Heart left ventricle (tissue), 16 donors: ENCODE measurements around the gene ITPR3. TPM values are rescaled to one million over a fixed set of nuclear protein-coding genes. Genes with fewer than 3 reads are reported as not detected.

Experiments
- ATAC-seq, 4 donors: fragments of 200-7000 bp; cut with Tn5 transposase; one replicate each; pipeline ENCODE4 v1.9.1; 2020 to 2022; ENCODE audit warnings: moderate library complexity in 4 of 4, mild to moderate bottlenecking in 3 of 4, moderate number of reproducible peaks in 1 of 4
- DNase-seq, 5 donors: peaks; one replicate each; pipeline ENCODE4 v3.0.0-alpha.2; 2020
- H3K27ac ChIP-seq, 12 donors: fragments of 200-600 bp; sonication (generic) in 4 of 12; one replicate each; pipeline versions ENCODE4 v1.5.0 to v1.8.0; 2016 to 2022; ENCODE audit warnings: mild to moderate bottlenecking in 2 of 12
- H3K27me3 ChIP-seq, 9 donors: fragments of 200-600 bp; sonication (generic) in 2 of 9; one replicate each; pipeline versions ENCODE4 v1.5.1 to v1.8.0; 2016 to 2022; ENCODE audit warnings: mild to moderate bottlenecking in 3 of 9
- H3K36me3 ChIP-seq, 9 donors: fragments of 200-600 bp; sonication (generic) in 2 of 9; one replicate each; pipeline versions ENCODE4 v1.5.0 to v1.8.0; 2018 to 2022; ENCODE audit warnings: mild to moderate bottlenecking in 2 of 9
- H3K4me1 ChIP-seq, 12 donors: fragments of 200-600 bp; sonication (generic) in 4 of 12; one replicate each; pipeline versions ENCODE4 v1.5.0 to v1.8.0; 2016 to 2022; ENCODE audit warnings: mild to moderate bottlenecking in 3 of 12
- H3K4me3 ChIP-seq, 12 donors: fragments of 200-600 bp; sonication (generic) in 4 of 12; one replicate each; pipeline versions ENCODE4 v1.5.0 to v1.8.0; 2017 to 2022; ENCODE audit warnings: mild to moderate bottlenecking in 9 of 12, moderate library complexity in 4 of 12
- H3K9me3 ChIP-seq, 12 donors: fragments of 200-600 bp; sonication (generic) in 4 of 12; one replicate each; pipeline versions ENCODE4 v1.5.0 to v1.8.0; 2016 to 2022; ENCODE audit warnings: mild to moderate bottlenecking in 1 of 12
- CTCF ChIP-seq, 12 donors: fragments of 200-600 bp; sonication (generic) in 4 of 12; IDR thresholded peaks; one replicate each; pipeline versions ENCODE4 v1.5.0 to v1.8.0; 2018 to 2022; ENCODE audit warnings: antibody characterized with exemption in 12 of 12, mild to moderate bottlenecking in 5 of 12
- POLR2A ChIP-seq, 2 donors: fragments of 450-650 bp; IDR thresholded peaks; one replicate each; pipeline ENCODE4 v1.6.1; 2017; ENCODE audit warnings: antibody characterized with exemption in 2 of 2, mild to moderate bottlenecking in 2 of 2, moderate library complexity in 2 of 2
- WGBS, 4 donors: extraction: QIAGEN DNeasy Blood & Tissue Kit in 2 of 4; methylation state at CpG; one replicate each; pipeline versions ENCODE4 v1.1.5 to v1.1.7; 2013 to 2018; 5-methylcytosine and 5-hydroxymethylcytosine counted together
- intact Hi-C, 10 donors: fragments of 100-400 bp; cut with DNase I; formaldehyde crosslinking; loops; one replicate each; pipeline versions ENCODE4 v1.11.1 to v1.14.2; 2022
- polyA plus RNA-seq, 2 donors: library from polyadenylated mRNA; stranded (reverse); fragments of 200-250 nt; gene quantifications; one replicate each; pipeline ENCODE4 v1.2.3, GENCODE V29; 2013
- total RNA-seq, 9 donors: library from RNA; depleted of rRNA in 2 of 9; stranded (reverse); fragments of >200 nt in 2 of 9; fragmentation: NEBNext Ultra II Directional in 3 of 9; extraction: Animal tissue kit (Norgen Biotek cat#: 25700) in 3 of 9; gene quantifications; one replicate each; pipeline versions ENCODE4 v1.1.0 to v1.2.4, GENCODE V29; 2016 to 2023
- donor health status: ischemic (EF 13 %, LVEDD 7.1; RV severe dilation, severe dysfunction).
- donor health status: healthy with polysubstance abuse.
- donor health status: DM: no; HTN: yes; CAD: no.
- donor health status: DM: no; HTN: no; CAD: no.
- donor health status: ischemic (EF 25% LVEDD 6.9; RV normal size, moderate dysfunction).
- donor health status: ischemic (EF 25% LVEDD 5.7; RV mildly dilated, moderate dysfunction).
- donor health status: healthy.
- donor health status: DM: yes; HTN: yes; CAD: no.
- donor health status: ischemic (EF 35%, LVEDD 5.7; RV mildly dilated, moderate dysfunction).
- donor health status: nonischemic (EF 11% LVEDD 7.7; RV severe dilation, severe dysfunction).
- donor health status: DM: yes; HTN: yes; CAD: no.
- donor health status: PGD.
- donor health status: ischemic (EF 29% LVEDD 5.4; RV normal size, mild dysfunction).
- donor health status: nonischemic (EF 23%, LVEDD 6.1; RV moderate dilation, normal function).

The ITPR3 gene
- total and polyA plus RNA-seq, 11 donors, result 4.8 to 33.5 (median 7.8) TPM

- WGBS, 4 donors, result 65 to 75% (median 70%) methylated on average over 8 of the region's 8 CpGs
Measured at GRCh38 chr6:33699131-33699530, 78.0 kb downstream of the ITPR3 start.

GRCh38 chr6:33699739-33700138 is 78.6 kb downstream of the ITPR3 start:
- Histone ChIP-seq H3K9me3 (no peaks in the 10 kb centered on the region), H3K36me3 (peaks cover 0 to 46% (median 16%) of the 10 kb centered on the region in 9 donors), H3K27ac (peak overlapping the region in 2 of 12 donors; percentile 4 to 36), H3K4me1 (peaks cover 13 to 65% (median 47%) of the 10 kb centered on the region in 12 donors), H3K4me3 (no peak overlapping the region), H3K27me3 (no peaks in the 10 kb centered on the region)
- DNase-seq (peak in 1 of 5 donors; percentile 20), ATAC-seq (no peak)
- intact Hi-C loops, result loop anchor here in 8 of 10 donors (1.0 to 5.0 kb wide), 7 partner anchors 109 to 115 kb away; no protein-coding TSS in a partner anchor
- 33 to 48% (median 44%) methylated on average over 5 of the region's 5 CpGs for WGBS, 4 donors
- no peak for TF ChIP-seq POLR2A (IDR thresholded peaks at IDR 0.05)
- no peak for TF ChIP-seq CTCF (IDR thresholded peaks at IDR 0.05)

More at GRCh38 chr6:33699131-33699530, 78.0 kb downstream of the ITPR3 start:
- DNase-seq (no peak), ATAC-seq (no peak)
- no peaks in the 10 kb centered on the region for H3K27me3 ChIP-seq
- peaks cover 15 to 71% (median 53%) of the 10 kb centered on the region in 12 donors for H3K4me1 ChIP-seq
- no peaks in the 10 kb centered on the region for H3K9me3 ChIP-seq
- TF ChIP-seq POLR2A (IDR thresholded peaks at IDR 0.05) (no peak), CTCF (IDR thresholded peaks at IDR 0.05) (no peak)
- H3K36me3 ChIP-seq, result peaks cover 0 to 49% (median 16%) of the 10 kb centered on the region in 9 donors
- H3K4me3 ChIP-seq, result no peak overlapping the region
- H3K27ac ChIP-seq, result peak overlapping the region in 3 of 12 donors; percentile 11 to 25 (median 12)
- intact Hi-C loops, result loop anchor here in 1 of 10 donors (2.0 kb wide), 1 partner anchor 108 kb away; no protein-coding TSS in a partner anchor

GRCh38 chr6:33700391-33701050 is 79.4 kb downstream of the ITPR3 start:
- H3K36me3 ChIP-seq, result peaks cover 0 to 38% (median 16%) of the 10 kb centered on the region in 9 donors
- no peaks in the 10 kb centered on the region for H3K27me3 ChIP-seq
- peaks cover 6 to 57% (median 39%) of the 10 kb centered on the region in 12 donors for H3K4me1 ChIP-seq
- intact Hi-C loops, result loop anchor here in 7 of 10 donors (1.0 to 5.0 kb wide), 7 partner anchors 110 to 116 kb away; no protein-coding TSS in a partner anchor
- DNase-seq (peak; percentile 50 to 77 (median 75)), ATAC-seq (peak; percentile 27 to 58 (median 48))
- no peaks in the 10 kb centered on the region for H3K9me3 ChIP-seq
- no peak for TF ChIP-seq POLR2A (IDR thresholded peaks at IDR 0.05)
- TF ChIP-seq CTCF (IDR thresholded peaks at IDR 0.05), result peak; percentile 55 to 76 (median 66)
- WGBS, 4 donors, result 43 to 49% (median 46%) methylated on average over 10 of the region's 10 CpGs
- H3K4me3 ChIP-seq, result no peak overlapping the region
- H3K27ac ChIP-seq, result peak overlapping the region in 4 of 12 donors; percentile 19 to 41 (median 38)

- no peak overlapping the region for H3K4me3 ChIP-seq
- TF ChIP-seq CTCF (IDR thresholded peaks at IDR 0.05) (peak in 8 of 12 donors; percentile 19 to 57 (median 26)), POLR2A (IDR thresholded peaks at IDR 0.05) (no peak)
- 87 to 95% (median 92%) methylated on average over 1 of the region's 1 CpG for WGBS, 4 donors
- H3K9me3 ChIP-seq, result no peaks in the 10 kb centered on the region
- ATAC-seq (peak in 3 of 4 donors; percentile 51 to 74 (median 61)), DNase-seq (peak in 1 of 5 donors; percentile 30)
- H3K27me3 ChIP-seq, result no peaks in the 10 kb centered on the region
- intact Hi-C loops, result loop anchor here in 1 of 10 donors (5.0 kb wide), 1 partner anchor 115 kb away; no protein-coding TSS in a partner anchor
- no peak overlapping the region for H3K27ac ChIP-seq
- peaks cover 0 to 41% (median 21%) of the 10 kb centered on the region in 12 donors for H3K4me1 ChIP-seq
- peaks cover 0 to 26% (median 10%) of the 10 kb centered on the region in 9 donors for H3K36me3 ChIP-seq
Measured at GRCh38 chr6:33702345-33702977, 81.3 kb downstream of the ITPR3 start.
